Keratinocyte (primary cell): Measurements from ENCODE around the gene MARCHF6. TPM values are rescaled to one million over a fixed set of nuclear protein-coding genes. Genes with fewer than 3 reads are reported as not detected.
A peak's percentile ranks its signal among the peaks of the same experiment; 100 is the strongest.

Source experiments
- DNase-seq: peaks from one replicate; pipeline ENCODE4 v3.0.0-alpha.2; 2011; ENCODE audit warnings: low read depth, missing footprints, low spot score
- FAIRE-seq: peaks from 2 replicates; lab custom pipeline; 2011; peaks lifted over from hg19 to GRCh38; lab: Jason Lieb, UNC
- H2AFZ ChIP-seq: 2 replicates; pipeline ENCODE4 v1.6.0; 2012; ENCODE audit warnings: low read length, control low read depth, inconsistent platforms; ENCODE audit not compliant: control insufficient read depth
- H3K27ac ChIP-seq: 2 replicates; pipeline ENCODE4 v1.5.1; 2011; ENCODE audit warnings: low read length; ENCODE audit not compliant: control insufficient read depth, insufficient read depth
- H3K27me3 ChIP-seq: 3 replicates; pipeline ENCODE4 v1.6.0; 2011; ENCODE audit warnings: low read length; ENCODE audit not compliant: control insufficient read depth, insufficient read depth; ENCODE audit errors: extremely low read depth
- H3K36me3 ChIP-seq, 2 experiments: 2 replicates in 1 of 2; 3 replicates in 1 of 2; pipeline ENCODE4 v1.5.1; 2011; ENCODE audit warnings: low read length in 2 of 2, mild to moderate bottlenecking in 1 of 2; ENCODE audit not compliant: control insufficient read depth in 2 of 2, insufficient read depth in 2 of 2; ENCODE audit errors: extremely low read depth in 1 of 2
- H3K4me1 ChIP-seq: 3 replicates; pipeline ENCODE4 v1.5.1; 2011; ENCODE audit warnings: low read length; ENCODE audit not compliant: control insufficient read depth, insufficient read depth; ENCODE audit errors: extremely low read depth
- H3K4me2 ChIP-seq: 3 replicates; pipeline ENCODE4 v1.6.0; 2011; ENCODE audit warnings: low read depth, low read length; ENCODE audit not compliant: control insufficient read depth, insufficient read depth; ENCODE audit errors: extremely low read depth
- H3K4me3 ChIP-seq, 3 experiments: fragments of 200-600 bp in 1 of 3; sonication (generic) in 1 of 3; 2 replicates in 2 of 3; 3 replicates in 1 of 3; pipeline ENCODE4 v1.5.1; 2011 to 2016; ENCODE audit warnings: low read length in 3 of 3, mild to moderate bottlenecking in 3 of 3, control low read depth in 2 of 3, inconsistent platforms in 1 of 3, low read depth in 1 of 3, mixed read lengths in 1 of 3, mixed run types in 1 of 3, moderate library complexity in 1 of 3; ENCODE audit not compliant: control insufficient read depth in 2 of 3, insufficient read depth in 2 of 3; ENCODE audit errors: extremely low read depth in 1 of 3
- H3K79me2 ChIP-seq: 2 replicates; pipeline ENCODE4 v1.6.0; 2012; ENCODE audit warnings: low read length; ENCODE audit not compliant: control insufficient read depth, insufficient read depth
- H3K9ac ChIP-seq: 3 replicates; pipeline ENCODE4 v1.6.0; 2011; ENCODE audit warnings: low read length; ENCODE audit not compliant: control insufficient read depth, insufficient read depth; ENCODE audit errors: extremely low read depth
- H3K9me1 ChIP-seq: 3 replicates; pipeline ENCODE4 v1.6.0; 2011; ENCODE audit warnings: low read length; ENCODE audit not compliant: control insufficient read depth, insufficient read depth; ENCODE audit errors: extremely low read depth
- H3K9me3 ChIP-seq: 2 replicates; pipeline ENCODE4 v1.5.1; 2012; ENCODE audit warnings: low read depth, low read length; ENCODE audit not compliant: control insufficient read depth
- H4K20me1 ChIP-seq: 3 replicates; pipeline ENCODE4 v1.6.0; 2011; ENCODE audit warnings: low read length; ENCODE audit not compliant: control insufficient read depth, insufficient read depth; ENCODE audit errors: extremely low read depth
- CTCF ChIP-seq, 3 experiments: IDR thresholded peaks in 1 of 3; conservative IDR thresholded peaks in 1 of 3; optimal IDR thresholded peaks in 1 of 3; 2 replicates in 2 of 3; 3 replicates in 1 of 3; pipeline versions ENCODE3 to v1.5.1; 2011; ENCODE audit warnings: low read length in 3 of 3, mild to moderate bottlenecking in 3 of 3, moderate library complexity in 2 of 3, control low read depth in 1 of 3, inconsistent platforms in 1 of 3; ENCODE audit not compliant: insufficient read depth in 2 of 3; ENCODE audit errors: extremely low read depth in 1 of 3
- EZH2 ChIP-seq: IDR thresholded peaks from one replicate; pipeline ENCODE4 v1.6.1; 2012; ENCODE audit warnings: inconsistent platforms, mild to moderate bottlenecking, low read length, moderate library complexity
- dilution Hi-C: fragments of 300-500 bp; cut with MboI; formaldehyde crosslinking; loops from one replicate; pipeline ENCODE4 v1.7.0; 2020; ENCODE audit warnings: low sequenced_read_pairs; ENCODE audit not compliant: extremely low pct_ligation_motif_present
- polyA plus RNA-seq, 5 experiments: library from polyadenylated mRNA; depleted of rRNA in 3 of 5; stranded (reverse) in 3 of 5; stranded (forward) in 1 of 5; unstranded in 1 of 5; fragments of >200 nt; gene quantifications; 1 replicate in 1 of 5; 2 replicates in 3 of 5; 3 replicates in 1 of 5; pipeline versions ENCODE4 v1.2.1 to v1.2.3, GENCODE V29; 2011 to 2012; ENCODE audit warnings: missing spikeins in 2 of 5, low read depth in 1 of 5, low replicate concordance in 1 of 5

Gene MARCHF6
- polyA plus RNA-seq, 1 donor (not counting 4 experiments of a cell fraction or from before 2014, with no cell fraction given), result 196 TPM

- TF ChIP-seq CTCF (optimal IDR thresholded peaks at IDR 0.05 in 1 of 3, IDR thresholded peaks at IDR 0.05 in 1 of 3, conservative IDR thresholded peaks at IDR 0.05 in 1 of 3; ENCODE audit: extremely low read depth in 1 of 3, insufficient read depth in 2 of 3, low read length in 3 of 3), result no peak
- no peak for TF ChIP-seq EZH2
- FAIRE-seq, result no peak
Measured at GRCh38 chr5:10351919-10352318, 1.6 kb upstream of the MARCHF6 start.

GRCh38 chr5:10352430-10353240, 860 bp upstream of the MARCHF6 start:
- Histone ChIP-seq H3K36me3 (no peaks in the 10 kb centered on the region), H3K27me3 (no peaks in the 10 kb centered on the region), H2AFZ (peak overlapping the region; percentile 70), H3K4me2 (peak overlapping the region; percentile 99), H3K9me1 (no peaks in the 10 kb centered on the region), H3K4me3 (peak overlapping the region; percentile 70 to 96 (median 90)), H4K20me1 (no peaks in the 10 kb centered on the region), H3K9me3 (no peaks in the 10 kb centered on the region), H3K27ac (peak overlapping the region; percentile 97), H3K4me1 (peaks cover 22% of the 10 kb centered on the region), H3K79me2 (peaks cover 39% of the 10 kb centered on the region), H3K9ac (peak overlapping the region; percentile 96)
- no peak for TF ChIP-seq CTCF (optimal IDR thresholded peaks at IDR 0.05 in 1 of 3, IDR thresholded peaks at IDR 0.05 in 1 of 3, conservative IDR thresholded peaks at IDR 0.05 in 1 of 3; ENCODE audit: extremely low read depth in 1 of 3, insufficient read depth in 2 of 3, low read length in 3 of 3)
- TF ChIP-seq EZH2, result no peak
- dilution Hi-C loops, result no loop called here
- peak; percentile 41 for FAIRE-seq
- DNase-seq, result no peak

More at GRCh38 chr5:10351919-10352318, 1.6 kb upstream of the MARCHF6 start:
- Histone ChIP-seq H3K9me3 (no peaks in the 10 kb centered on the region), H3K79me2 (peaks cover 32% of the 10 kb centered on the region), H3K27ac (peak overlapping the region; percentile 54), H3K36me3 (no peaks in the 10 kb centered on the region), H3K9me1 (no peaks in the 10 kb centered on the region), H3K27me3 (no peaks in the 10 kb centered on the region), H3K4me3 (no peak overlapping the region), H4K20me1 (no peaks in the 10 kb centered on the region), H2AFZ (no peak overlapping the region), H3K9ac (no peak overlapping the region), H3K4me1 (peaks cover 16% of the 10 kb centered on the region), H3K4me2 (peak overlapping the region; percentile 99)
- no peak for DNase-seq
- dilution Hi-C loops, result no loop called here
